Measurements from ENCODE around the gene TSPOAP1.
"Not testable (repeated sequence)": the region's sequence is repeated elsewhere in the genome, so short reads cannot be mapped to it uniquely, and the experiment has no call there.

Gene TSPOAP1

DNA sequence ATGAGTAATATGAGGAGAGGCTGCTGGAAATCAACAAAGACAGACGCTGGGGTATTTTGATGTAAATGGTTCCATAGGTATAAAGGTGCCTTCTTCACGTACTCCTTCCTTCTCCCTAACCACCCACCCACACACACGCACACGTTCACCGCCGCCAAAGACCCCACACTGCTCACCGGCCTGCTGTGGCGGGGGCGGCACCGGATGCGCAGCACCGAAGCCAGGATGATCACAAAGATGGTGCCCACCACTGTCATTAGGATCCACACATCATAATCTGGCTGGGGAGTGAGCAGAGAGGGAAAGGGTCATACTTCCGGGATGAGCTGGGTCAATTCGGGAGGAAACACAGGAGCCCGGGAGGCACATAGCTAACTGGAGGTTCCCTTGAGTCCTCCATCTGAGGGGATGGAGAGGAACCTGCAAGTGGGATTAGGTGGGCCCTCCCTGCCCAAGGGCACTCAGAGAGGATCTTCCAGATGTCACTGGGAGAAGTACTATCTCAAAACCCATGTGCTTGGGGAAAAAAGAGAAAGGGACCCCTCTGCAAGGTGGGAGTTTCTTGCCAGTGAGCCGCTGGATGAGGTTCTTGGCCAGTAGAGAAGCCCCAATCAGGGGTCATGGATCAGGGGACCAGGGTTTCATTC, 33.9 kb upstream of the TSPOAP1 start:
- DNase-seq: no peak

DNA sequence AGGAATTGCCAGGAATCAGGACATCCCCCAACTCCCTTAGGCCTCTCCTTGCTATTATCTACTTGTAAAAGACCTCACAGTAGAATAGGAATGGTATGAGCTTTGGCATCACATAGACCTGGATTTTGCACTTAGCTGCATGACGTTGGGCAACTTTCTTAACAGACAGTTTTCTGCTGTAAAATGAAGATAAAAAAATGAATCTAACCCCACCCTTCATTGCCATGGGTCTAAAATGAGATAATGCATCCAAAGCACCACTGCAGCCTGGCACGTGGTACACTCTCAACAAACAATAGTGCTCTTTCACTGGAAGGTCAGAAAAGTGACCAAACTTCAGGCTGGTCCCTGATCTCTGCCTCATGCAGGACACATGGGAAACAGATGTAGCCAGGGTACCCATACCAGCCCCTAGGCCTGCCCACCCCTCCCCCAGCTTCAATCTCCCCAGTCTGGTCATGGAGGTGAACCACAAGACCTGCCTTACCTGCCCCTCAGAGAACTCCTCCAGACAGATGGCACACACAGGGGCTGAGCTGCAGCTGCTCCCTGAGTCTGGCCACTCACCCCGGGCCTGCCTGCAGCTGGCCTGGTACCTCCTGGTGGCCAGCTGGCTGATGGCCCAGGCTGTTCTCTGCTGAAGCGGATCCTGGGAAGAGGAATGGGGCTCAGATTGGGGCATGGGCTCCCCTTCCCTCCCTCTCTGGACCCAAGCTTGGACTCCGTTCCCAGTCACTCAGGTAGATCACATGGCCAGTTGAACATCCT, 31.9 kb upstream of the TSPOAP1 start:
- no peak for DNase-seq

DNA sequence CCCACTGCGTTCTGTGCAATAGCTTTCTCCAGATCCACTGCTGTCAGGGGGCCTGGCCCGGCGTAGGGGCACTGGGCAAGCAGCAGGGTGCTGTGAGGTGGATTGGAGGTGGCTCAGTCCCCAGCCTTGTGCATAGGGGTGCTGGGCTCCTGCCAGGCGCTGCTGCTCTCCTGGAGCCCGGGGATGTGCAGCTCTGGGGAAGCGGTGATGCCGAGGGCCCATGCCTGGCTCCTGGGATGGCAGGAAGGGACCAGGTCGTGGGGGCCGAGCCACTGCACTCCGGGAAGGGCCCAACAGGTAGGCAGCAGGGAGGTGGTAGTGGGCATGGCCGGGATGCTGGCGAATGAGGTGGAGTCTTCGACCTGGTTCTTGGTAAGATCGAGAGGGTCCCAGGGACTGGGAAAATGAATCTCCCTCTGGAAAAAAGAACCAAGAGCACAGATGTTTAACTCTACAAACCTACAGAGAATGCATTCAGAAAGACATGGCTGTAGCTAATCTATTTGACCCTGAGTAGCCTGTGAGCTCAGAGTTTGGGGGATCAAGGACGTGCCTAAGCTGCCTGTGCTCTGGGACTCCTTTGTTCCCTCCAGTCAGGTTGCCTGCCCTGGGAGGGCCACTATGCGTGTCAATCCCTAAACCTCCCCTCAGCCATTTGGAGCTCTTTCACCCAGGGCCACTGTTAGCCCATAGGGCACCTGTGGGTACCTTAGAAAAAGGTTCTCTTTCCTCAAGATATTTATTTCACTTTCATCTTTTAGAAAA, 30.0 kb upstream of the TSPOAP1 start:
- DNase-seq: no peak

DNA sequence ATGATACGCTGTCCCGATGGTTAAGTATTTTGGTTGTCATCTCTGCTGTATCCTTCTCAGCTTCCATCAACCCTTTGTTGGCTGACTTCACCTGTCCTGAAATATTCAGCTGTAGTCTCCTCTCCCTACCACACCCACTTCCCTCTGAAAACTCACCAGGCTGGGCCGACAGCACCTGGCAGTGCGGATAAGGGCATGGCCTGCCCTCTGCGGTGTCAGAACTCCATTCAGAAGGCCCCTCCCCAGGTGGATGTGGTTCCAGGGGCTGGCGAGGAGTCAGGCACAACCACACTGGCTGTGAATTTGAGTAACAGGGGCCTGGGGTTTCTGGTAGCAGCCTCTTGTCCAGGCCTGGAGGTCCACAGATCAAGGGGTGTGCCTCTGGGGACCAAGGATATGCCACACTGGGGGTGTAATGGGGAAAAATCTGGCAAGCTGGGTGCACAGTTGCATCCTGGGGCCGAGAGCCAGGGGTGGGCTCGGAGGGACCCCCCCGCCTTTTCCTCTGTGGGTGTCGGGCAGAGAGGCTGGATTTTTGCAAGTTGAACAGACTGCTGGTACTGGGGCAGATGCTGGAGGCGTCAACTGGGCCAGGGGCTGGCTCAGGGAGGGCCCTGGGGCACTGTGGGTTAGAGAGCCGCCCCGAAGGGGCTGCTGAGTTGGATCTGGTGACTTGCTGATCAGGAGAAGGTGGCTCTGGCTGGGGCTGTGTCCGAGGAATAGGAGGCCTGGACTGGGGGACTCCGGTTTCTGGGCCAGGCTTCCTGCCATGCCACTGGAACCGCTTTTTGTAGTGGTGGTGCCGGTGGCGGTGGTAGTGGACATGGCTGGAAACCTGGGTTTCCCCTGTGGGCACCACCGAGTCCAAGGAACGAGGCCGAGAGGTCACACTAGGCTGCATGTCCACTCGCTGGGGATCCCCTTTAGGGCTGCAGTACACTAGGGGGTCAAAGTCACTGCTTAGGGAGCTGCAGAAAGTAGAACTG, 29.0 kb upstream of the TSPOAP1 start:
- no peak for DNase-seq

DNA sequence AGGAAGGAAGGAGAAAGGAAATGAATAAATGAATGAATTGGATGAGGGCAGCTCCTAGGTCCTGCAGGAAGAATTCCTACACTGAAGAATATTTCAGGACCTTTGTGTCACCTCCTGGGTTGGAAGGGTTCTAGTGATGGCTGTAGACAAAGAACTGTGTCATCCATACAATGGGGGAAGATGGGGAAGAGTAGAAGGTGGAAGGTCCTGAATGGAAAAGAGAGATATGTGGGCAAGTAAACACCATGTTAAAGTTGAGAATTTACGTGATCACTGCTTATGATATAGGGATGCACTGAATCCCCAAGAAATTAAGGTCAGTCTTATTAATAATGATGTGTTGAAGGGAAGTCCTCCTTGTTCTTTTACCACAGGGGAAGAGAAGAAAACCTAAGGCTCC, 27.6 kb upstream of the TSPOAP1 start:
- no peak for DNase-seq

DNA sequence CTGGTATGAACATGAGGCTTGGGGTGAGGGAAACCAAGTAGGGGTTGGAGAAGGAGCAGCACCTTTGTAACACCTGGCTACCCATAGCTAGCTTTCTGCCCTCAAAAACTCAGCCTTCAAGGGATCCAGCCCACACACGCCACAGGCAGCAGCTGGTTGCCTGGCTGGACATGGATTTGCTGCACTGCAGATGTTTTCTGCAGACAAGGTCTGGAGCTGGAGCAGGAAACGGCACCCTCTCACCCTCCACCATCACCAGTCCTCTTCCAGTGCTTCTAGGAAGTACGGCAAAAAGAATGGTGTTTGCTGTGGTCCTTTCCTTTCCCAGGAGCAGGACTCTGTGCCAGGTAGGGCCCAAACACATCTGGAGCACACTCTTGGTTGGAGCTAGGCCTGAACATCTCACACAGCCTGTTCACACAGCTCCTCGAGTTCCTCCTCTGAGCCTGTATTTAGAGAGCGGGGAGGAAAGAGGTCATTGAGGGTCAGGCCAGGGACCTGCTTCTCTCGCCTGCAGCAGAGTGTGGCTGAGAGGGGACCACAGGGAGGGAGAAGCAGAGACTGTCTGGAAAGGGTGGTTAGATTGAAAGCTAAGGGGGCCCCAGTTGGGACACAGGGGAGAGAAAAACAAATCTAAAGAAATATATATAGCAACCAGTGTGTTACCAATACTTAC, 26.1 kb upstream of the TSPOAP1 start:
- DNase-seq: no peak

DNA sequence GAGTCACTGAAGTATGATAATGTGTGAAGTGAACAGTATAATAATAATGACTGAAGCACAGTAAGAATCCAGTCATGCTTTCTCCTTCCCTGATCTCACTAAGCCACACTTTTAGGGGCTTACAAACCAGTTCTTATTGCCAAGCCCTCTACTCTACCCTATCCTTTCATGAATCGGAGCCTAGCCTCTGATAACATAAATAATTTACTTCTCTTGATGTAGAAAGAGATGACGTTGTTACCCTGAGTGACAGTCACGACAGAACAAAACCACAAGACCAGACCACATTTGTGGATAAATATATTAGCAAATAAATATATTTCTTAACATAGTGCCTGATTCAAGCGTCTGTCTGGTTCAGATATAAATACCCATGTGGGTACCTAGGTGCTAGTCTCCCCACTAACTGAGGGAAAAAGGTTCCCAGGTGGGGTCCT, 24.8 kb upstream of the TSPOAP1 start:
- DNase-seq: no peak

DNA sequence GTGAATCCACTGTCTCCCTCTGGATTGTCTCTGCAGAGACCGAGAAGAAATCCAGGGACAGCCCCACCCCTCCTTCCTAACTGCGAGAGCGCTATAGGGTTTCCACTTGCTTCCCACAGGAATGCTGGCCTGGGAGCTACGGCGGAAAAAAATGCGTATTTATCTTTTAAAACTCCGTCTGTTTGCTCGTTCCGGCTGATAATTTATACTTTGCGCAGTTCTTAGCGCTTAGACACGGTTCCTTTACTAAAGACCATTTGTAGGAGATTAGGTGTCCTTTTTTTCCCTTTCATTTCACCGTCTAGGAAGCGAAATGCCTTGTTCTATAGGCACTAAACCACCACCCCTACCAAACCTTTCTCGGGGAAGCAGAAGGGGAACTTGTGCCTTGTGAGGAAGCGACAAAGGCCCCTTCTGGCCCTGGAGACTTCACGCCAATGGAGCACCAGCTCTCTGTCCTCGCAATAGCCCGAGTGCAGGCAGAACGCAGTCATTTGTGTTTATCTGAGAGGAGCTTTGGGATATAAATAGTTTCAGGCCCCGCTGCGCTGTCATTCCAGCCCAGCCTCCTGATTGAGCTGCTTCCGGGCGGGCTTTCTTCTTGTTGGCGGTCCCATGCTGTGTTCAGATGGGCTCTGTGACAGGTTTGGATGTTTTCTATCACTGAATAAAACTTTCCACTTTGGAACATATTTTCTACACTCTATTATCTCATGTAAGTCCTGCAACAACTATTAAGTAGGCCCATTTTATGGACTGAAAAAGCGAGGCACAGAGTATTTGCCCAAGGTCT, 24.2 kb upstream of the TSPOAP1 start:
- peak; percentile 75 for DNase-seq

DNA sequence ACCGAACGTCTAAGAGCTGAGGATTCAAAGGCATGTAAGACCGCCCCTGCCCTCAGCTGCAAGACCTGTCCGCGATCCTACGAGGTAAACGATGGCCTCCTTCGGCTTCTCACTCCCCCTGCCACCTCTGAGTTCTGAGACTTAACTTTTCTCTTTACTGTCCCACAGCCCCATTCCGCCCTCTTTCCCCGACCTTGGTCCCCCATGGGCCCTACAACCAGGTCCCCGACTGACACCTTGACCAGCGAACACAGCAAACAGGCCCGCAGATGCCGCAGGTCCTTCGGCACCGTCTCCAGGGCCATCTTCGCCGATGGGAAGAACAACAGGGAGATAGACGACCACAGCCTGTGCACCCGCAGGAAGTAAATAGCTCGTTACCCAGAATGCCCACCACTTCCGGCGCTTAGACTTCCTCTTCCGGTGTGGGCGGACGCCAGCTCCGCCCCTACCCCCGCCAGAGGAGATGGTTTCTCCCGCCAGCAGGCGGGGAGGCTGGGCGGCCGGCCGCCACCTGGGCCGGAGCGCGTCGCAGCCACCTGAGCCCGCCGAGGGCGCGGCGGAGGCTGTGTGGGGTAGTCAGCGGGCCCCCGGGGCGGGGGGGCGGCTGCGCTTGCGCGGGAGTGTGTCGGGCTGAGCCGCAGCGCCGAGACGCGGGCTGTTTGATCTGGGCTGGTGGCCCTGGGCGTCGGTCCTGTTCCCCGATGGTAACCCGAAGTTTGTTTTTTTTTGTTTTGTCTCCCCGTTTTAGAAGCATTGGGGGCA, 23.4 kb upstream of the TSPOAP1 start, which contains the start of gene SUPT4H1:
Gene SUPT4H1 (minus strand): TSS at position 371 of the 765 bp plus-strand sequence. CDS start 66 bp downstream, at position 305.
- DNase-seq: peak; percentile 98

DNA sequence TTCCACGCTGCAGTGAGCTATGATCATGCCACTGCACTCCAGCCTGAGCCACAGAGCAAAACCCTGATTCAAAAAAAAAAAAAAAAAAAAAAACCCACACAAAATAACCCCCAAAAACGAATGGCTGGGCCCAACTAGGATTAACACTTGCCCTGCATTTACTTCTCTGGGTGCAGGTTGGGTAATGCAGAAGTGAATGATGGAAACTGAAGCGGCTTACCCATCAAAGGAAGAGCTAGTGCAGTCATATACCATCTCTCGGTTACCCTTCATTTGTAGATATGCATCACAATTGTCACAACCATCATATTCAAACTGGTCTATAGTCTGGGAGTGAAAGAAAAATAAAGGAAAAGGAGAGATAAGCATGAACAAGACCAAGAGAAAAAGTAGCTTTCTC, 22.6 kb upstream of the TSPOAP1 start:
- DNase-seq: no peak

DNA sequence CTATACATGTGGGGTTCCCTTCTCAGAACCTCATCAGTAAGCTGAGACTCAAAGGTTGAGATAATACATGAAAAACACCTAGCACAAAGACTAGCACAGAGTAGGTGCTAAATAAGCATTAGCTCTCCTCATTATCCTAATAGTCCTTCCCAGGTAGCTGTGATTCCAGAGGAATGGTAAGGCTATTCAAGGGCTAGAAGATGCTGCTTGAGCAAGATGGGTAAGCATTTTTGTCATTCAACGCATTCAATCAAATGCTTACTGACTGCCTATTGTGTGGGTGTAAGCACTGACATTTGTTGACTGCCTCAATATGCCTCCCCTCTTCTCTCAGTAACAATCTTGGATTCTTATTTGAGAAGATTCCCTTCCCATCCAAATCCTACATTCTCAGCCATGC, 19.4 kb upstream of the TSPOAP1 start:
- DNase-seq: no peak

DNA sequence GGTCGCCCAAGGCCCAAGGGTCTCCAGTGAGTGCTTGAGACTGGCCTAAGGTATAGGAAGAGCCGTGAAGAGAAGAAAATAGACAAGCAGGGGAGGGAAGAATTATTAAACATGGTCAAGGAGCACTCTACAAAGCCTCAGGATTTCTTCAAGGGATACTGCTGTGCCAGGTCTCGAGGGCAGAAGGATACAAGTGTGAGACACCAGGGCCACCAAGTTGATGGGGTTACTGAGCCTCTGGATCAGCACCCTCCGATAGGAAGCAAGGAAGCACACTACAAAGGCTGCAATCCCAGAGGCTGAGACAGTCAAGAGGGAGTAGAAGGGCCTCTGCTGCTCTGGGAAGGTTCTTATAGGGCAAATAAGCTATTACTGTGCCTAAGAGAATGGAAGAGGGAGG, 16.9 kb upstream of the TSPOAP1 start:
- DNase-seq: no peak

DNA sequence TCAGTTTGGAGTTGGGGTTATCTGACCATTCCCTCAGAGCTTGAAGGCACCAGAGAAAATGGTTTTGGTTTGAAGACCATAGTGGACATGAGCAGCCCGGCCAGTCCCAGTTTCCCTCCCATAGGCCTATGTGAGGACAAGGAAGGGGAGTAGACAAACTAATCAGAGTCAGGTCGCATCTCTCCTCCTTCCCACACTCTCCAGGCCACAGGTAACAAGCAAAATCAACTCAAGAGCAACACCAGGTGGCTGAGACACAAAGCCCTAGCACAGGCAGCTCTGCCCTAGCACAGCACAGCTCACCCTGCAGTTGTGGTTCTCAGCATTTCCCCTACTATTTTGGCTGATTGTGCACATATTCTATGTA, 16.2 kb upstream of the TSPOAP1 start:
- no peak for DNase-seq

DNA sequence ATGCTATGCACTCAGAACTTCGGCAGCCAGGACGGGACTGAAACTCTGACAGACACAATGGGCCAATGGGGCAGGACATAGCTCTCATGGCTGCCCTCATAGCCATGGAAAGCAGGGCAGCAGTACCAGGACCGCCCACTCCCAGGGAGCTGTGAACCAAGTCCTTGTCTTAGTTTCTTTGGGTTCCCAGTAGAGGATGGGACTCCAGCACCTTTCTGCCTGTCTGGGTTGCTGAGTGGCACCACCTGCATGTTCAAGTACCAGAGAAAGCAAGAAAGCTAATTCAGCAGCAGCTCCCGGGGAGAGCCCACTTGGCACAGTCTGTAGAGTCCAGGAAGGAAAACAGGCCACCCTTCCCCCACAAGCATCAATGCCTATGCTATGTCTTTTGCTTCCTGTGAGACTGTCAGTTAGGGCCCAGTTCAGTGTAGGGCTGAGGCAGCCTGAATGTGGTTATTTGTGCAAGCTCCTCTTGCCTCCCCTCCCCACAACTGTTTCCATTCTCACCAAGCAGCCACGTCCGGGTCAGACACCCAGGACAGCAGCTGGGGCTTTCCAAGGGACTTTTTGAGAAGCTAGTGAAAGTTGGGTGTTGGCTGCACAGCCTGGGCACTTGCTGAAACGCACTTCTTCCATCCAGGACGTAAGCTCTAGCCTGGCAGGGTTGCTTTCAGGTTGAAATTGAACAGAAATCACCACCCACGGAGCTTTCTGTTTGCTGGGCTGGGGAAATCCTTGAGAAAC, 15.6 kb upstream of the TSPOAP1 start:
- DNase-seq: no peak

DNA sequence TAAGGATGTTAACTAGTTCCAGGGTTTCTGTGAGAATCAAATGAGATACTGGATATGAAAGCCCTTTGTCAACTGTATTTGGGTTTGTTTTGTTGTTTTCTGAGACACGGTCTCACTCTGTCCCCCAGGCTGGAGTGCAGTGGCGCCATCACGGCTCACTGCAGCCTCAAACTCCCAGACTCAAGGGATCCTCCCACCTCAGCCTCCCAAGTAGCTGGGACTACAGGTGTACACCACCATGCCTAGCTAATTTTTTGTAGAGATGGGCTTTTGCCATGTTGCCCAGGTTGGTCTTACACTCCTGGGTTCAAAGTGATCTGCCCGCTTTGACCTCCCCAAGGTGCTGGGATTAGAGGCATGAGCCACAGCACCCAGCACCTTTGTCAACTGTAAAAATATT, 14.5 kb upstream of the TSPOAP1 start:
- DNase-seq: no peak

DNA sequence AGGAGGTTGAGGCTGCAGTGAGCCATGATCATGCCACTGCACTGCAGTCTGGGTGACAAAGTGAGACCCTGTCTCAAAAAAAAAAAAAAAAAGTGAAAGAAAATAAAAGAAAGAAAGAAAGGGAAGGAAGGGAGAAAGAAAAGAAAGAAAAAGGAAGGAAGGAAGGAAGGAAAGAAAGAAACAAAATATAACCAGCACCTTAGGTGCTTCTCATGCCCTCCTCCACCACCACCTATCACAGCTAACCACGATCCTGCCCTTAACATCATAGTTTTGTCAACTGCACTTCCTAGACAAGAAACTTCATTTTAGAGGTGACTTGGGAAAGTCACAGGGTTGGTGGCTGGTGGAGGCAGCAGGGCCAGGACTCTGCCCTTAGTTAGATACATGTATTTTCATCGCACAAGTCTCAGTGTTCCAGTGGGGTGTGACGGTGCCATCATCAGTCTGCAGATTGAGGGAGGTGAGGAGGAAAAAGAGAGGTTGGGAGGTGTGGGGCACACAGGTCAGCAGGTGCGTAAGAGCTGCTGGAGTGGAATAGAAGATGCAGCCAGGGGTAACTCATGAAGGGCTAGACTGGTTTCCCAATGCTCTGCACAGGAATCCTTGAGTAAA, 13.4 kb upstream of the TSPOAP1 start:
- no peak for DNase-seq

DNA sequence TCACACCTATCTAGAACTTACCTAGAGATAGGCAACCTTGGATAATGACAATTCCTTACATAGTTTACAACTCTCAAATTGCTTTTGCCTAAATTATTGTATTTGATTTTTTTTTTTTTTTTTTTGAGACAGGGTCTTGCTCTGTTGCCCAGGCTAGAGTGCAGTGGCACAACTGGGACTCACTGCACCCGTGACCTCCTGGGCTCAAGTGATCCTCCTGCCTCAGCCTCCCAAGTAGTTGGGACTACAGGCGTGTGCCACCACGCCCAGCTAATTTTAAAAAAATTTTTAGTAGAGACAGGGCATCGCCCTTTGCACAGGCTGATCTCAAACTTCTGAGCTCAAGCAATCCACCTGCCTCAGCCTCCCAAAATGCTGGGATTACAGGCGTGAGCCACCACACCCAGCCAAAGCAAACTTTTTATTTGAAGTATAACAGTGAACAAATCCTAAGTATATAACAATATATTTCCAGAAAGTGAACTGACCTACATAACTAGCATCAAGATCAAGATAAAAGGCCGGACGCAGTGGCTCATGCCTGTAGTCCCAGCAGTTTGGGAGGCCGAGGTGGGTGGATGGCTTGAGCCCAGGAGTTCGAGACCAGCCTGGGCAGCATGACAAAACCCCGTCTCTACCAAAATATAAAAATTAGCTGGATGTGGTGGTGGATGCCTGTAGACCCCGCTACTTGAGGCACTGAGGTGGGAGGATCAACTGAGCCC, 12.7 kb upstream of the TSPOAP1 start:
- DNase-seq: not testable (repeated sequence)

DNA sequence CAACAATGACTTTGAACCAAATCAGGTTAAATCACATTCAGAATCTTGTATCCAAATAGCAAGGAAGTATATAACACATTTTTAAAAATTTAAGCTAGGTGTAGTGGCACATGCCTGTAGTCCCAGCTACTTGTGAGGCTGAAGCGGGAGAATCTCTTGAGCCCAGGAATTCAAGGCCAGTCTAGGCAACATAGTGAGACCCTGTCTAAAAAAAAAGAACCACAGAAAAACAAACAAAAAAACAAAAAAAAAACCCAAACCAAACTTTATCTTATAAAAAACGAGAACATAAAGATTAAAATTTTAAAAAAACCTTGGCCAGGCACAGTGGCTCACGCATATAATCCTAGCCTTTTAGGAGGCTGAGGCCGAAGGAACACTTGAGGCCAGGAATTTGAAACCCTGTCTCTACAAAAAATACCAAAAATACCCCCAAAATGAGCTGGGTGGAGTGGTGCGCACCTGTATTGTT, 11.8 kb upstream of the TSPOAP1 start:
- no peak for DNase-seq

Data from eye (tissue), 1 donor.